H1 (cell line): Measurements from ENCODE around the gene RAET1L.

ENCODE experiments used
- BACH1 ChIP-seq: IDR thresholded peaks from 2 replicates; pipeline ENCODE4 v1.6.1; 2012; ENCODE audit warnings: low read length, improper control_type of control experiment
- JUND ChIP-seq: IDR thresholded peaks from 2 replicates; pipeline ENCODE4 v1.6.1; 2011; ENCODE audit warnings: mild to moderate bottlenecking, improper control_type of control experiment, low read length
- SIN3A ChIP-seq, 2 experiments: IDR thresholded peaks in 1 of 2; conservative IDR thresholded peaks in 1 of 2; 2 replicates each; pipeline ENCODE4 v1.6.1; 2011 to 2012; ENCODE audit warnings: low read length in 2 of 2, improper control_type of control experiment in 1 of 2, low read depth in 1 of 2, mild to moderate bottlenecking in 1 of 2
- SP1 ChIP-seq: IDR thresholded peaks from 2 replicates; pipeline ENCODE4 v1.6.1; 2011; ENCODE audit warnings: low read depth, low read length
- TF ChIP-seq, protein P1 (sequence below), 3 experiments: IDR thresholded peaks; 1 replicate in 2 of 3; 2 replicates in 1 of 3; pipeline versions ENCODE4 v1.5.1 to v1.6.1; 2011; ENCODE audit warnings: low read length in 3 of 3, mild to moderate bottlenecking in 3 of 3, inconsistent platforms in 2 of 3, low read depth in 1 of 3, moderate library complexity in 1 of 3; ENCODE audit not compliant: insufficient read depth in 1 of 3; ENCODE audit errors: control extremely low read depth in 1 of 3

DNA sequence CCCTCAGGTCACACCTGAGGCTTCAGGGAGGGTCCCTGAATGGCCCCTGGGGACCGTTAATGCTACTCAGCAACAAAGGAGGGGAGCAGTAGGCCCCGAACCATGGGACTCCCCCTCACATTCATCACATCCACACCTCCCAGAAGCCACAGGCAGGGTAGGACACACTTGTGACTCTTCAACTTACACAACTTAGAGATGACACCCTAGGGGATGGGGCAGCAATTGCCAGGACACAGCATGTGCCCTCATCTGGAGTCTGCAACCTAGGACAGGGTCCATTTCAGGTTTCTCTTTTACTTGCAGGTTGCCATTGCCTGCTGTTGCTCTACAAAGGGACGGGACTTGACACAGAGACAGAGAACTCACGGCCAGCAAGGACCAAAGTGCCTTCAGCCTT, 42.8 kb upstream of the RAET1L start:
- TF ChIP-seq JUND, result no peak
- TF ChIP-seq, protein P1, sequence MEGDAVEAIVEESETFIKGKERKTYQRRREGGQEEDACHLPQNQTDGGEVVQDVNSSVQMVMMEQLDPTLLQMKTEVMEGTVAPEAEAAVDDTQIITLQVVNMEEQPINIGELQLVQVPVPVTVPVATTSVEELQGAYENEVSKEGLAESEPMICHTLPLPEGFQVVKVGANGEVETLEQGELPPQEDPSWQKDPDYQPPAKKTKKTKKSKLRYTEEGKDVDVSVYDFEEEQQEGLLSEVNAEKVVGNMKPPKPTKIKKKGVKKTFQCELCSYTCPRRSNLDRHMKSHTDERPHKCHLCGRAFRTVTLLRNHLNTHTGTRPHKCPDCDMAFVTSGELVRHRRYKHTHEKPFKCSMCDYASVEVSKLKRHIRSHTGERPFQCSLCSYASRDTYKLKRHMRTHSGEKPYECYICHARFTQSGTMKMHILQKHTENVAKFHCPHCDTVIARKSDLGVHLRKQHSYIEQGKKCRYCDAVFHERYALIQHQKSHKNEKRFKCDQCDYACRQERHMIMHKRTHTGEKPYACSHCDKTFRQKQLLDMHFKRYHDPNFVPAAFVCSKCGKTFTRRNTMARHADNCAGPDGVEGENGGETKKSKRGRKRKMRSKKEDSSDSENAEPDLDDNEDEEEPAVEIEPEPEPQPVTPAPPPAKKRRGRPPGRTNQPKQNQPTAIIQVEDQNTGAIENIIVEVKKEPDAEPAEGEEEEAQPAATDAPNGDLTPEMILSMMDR (IDR thresholded peaks at IDR 0.05; ENCODE audit: control extremely low read depth in 1 of 3, insufficient read depth in 1 of 3, low read depth in 1 of 3, low read length in 3 of 3), result no peak
- TF ChIP-seq SP1, result no peak
- no peak for TF ChIP-seq BACH1
- no peak for TF ChIP-seq SIN3A (conservative IDR thresholded peaks at IDR 0.05 in 1 of 2, IDR thresholded peaks at IDR 0.05 in 1 of 2; ENCODE audit: low read depth in 1 of 2, low read length in 2 of 2)
